Choroid plexus epithelial cell (primary cell): Measurements from ENCODE around the gene NKAIN2.
A peak's percentile ranks its signal among the peaks of the same experiment; 100 is the strongest.

Experiments used
- DNase-seq: peaks from one replicate; pipeline ENCODE4 v3.0.0-alpha.2; 2010; ENCODE audit warnings: low read depth
- H3K4me3 ChIP-seq: 2 replicates; pipeline ENCODE4 v1.5.1; 2011; ENCODE audit warnings: low read depth, mild to moderate bottlenecking, control low read depth, low read length, moderate library complexity
- TF ChIP-seq, protein P1 (sequence below): conservative IDR thresholded peaks from 2 replicates; pipeline ENCODE4 v1.5.1; 2011; ENCODE audit warnings: low read depth, mild to moderate bottlenecking, control low read depth, inconsistent platforms, low read length, moderate library complexity

The NKAIN2 gene

GRCh38 chr6:124355146-124355545 is 551.5 kb downstream of the NKAIN2 start:
- H3K4me3 ChIP-seq = no peak overlapping the region
- TF ChIP-seq, protein P1, sequence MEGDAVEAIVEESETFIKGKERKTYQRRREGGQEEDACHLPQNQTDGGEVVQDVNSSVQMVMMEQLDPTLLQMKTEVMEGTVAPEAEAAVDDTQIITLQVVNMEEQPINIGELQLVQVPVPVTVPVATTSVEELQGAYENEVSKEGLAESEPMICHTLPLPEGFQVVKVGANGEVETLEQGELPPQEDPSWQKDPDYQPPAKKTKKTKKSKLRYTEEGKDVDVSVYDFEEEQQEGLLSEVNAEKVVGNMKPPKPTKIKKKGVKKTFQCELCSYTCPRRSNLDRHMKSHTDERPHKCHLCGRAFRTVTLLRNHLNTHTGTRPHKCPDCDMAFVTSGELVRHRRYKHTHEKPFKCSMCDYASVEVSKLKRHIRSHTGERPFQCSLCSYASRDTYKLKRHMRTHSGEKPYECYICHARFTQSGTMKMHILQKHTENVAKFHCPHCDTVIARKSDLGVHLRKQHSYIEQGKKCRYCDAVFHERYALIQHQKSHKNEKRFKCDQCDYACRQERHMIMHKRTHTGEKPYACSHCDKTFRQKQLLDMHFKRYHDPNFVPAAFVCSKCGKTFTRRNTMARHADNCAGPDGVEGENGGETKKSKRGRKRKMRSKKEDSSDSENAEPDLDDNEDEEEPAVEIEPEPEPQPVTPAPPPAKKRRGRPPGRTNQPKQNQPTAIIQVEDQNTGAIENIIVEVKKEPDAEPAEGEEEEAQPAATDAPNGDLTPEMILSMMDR = no peak

GRCh38 chr6:124356276-124356810 is 552.7 kb downstream of the NKAIN2 start:
- H3K4me3 ChIP-seq = no peak overlapping the region
- TF ChIP-seq, protein P1 = no peak
- no peak for DNase-seq

More at GRCh38 chr6:124355146-124355545, 551.5 kb downstream of the NKAIN2 start:
- no peak for DNase-seq

- TF ChIP-seq, protein P1 = no peak
- DNase-seq = no peak
- H3K4me3 ChIP-seq = no peak overlapping the region
Observed at GRCh38 chr6:124356811-124357210, 553.1 kb downstream of the NKAIN2 start.

DNA sequence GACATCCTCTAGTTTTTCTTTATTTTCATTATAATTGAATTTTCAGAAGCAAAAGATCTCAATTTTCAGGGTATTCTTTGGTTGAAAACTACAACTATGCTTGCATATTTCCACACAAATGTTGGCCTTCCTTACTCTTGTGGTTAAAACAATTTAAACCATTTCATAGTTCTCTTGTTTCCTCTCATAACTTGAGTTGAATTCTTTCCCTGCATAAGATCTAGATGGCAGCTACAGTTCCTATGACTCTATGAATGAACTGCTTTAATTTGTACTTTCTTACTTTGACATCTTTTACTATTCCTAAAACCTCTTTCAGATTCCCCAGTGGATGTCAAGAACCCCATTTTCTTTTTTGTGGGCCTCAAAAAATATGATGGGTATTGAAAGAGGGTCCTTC is 564.5 kb downstream of the NKAIN2 start:
- DNase-seq = peak; percentile 76
- TF ChIP-seq, protein P1 = no peak
- no peak overlapping the region for H3K4me3 ChIP-seq

- no peak overlapping the region for H3K4me3 ChIP-seq
- peak; percentile 64 for DNase-seq
- TF ChIP-seq, protein P1 = no peak
Observed at GRCh38 chr6:124371974-124372475, 568.4 kb downstream of the NKAIN2 start.

DNA sequence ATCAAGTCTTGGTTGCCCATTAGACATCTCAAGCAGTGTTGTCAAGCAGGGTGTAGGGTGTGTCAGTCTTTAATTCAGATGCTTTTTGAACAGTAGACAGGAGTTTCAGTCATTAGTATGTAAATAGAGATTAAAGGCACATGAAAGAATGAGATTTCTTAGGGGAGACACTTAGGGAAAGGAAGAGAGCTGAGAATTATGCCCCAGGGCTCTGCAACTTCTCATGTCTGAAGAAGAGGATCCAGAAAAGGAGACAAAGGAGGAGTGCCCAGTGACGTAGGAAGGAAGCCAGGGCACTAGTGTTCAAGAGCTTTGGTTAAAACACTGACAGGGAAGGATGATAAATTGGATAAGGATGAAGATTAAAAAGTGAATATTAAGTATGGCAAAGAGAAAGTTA is 569.7 kb downstream of the NKAIN2 start:
- no peak for DNase-seq
- no peak overlapping the region for H3K4me3 ChIP-seq
- TF ChIP-seq, protein P1 = no peak

DNA sequence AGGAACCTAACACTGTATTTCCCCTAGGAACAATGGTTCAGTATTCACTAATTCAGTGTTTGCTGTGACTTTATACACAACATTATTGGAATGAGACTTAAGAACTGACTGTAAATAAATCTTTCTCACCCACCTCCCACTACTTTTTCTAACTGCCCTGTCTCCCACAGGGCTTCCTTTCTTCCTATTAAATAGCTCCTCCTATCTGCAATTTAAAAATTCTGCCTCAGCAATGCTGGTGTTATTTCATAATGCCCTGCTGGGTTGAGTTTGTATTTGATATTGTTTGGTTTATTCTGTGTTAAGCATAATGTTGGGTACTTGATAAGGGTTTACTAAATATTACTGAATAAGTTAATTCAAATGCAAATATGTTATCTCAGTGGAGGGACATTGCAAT is 585.5 kb downstream of the NKAIN2 start:
- TF ChIP-seq, protein P1 = peak; percentile 24
- peak; percentile 42 for DNase-seq
- no peak overlapping the region for H3K4me3 ChIP-seq
